Measurements from ENCODE around the gene C1orf115.
"Not testable (repeated sequence)": the region's sequence is repeated elsewhere in the genome, so short reads cannot be mapped to it uniquely, and the experiment has no call there.

C1orf115 gene

DNA sequence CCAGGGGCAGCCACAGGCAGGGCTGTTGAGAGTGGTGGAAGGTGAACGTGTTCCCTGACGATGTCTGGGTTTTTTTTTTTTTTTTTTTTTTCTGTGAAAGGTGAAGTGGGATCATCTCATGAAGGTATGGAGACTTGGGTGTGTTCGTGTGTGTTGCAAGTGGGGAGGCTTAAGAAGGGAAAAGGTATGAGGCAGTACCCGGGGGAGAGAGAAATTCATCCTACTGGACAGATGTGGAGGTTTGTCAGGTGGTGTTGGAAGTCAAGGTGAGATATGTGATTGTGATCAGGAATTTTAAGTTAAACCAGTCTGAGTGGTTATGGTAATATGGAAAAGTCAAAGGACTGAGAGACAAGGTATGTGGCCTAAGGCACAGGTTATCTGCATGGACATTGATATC is 5.3 kb downstream of the C1orf115 start:
- DNase-seq: no peak

DNA sequence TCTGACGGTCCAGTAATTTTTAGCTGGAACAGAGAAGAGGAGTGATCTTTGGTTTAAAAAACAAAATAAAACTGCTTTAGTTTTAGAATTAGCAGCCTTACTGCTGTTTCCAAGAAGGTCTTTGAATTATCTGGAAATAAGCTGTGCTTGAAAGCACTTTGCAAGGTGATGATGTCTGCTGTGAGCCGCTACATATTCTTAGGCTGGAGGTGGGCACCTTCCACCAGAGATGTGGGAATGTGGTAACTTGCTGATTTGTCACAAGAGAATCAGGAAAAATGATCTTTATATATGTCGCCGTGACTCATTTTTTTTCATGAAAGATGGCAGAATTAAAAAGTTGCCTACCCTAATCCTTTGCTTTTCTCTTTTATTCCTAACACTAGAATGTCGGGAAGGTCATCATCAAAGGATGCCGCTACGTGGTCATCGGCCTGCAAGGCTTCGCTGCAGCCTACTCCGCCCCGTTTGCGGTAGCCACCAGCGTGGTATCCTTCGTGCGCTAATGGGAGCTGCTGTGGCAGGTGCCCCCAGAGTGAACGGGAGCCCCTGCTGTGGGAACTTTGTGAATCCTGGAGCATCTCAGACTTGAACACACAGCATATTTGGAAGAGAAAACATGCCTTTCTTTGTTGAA is 6.2 kb downstream of the C1orf115 start:
- DNase-seq: no peak

GRCh38 chr1:220696863-220697231 is 6.7 kb downstream of the C1orf115 start:
- no peak for DNase-seq

GRCh38 chr1:220697326-220697725 is 7.2 kb downstream of the C1orf115 start:
- no peak for DNase-seq

DNA sequence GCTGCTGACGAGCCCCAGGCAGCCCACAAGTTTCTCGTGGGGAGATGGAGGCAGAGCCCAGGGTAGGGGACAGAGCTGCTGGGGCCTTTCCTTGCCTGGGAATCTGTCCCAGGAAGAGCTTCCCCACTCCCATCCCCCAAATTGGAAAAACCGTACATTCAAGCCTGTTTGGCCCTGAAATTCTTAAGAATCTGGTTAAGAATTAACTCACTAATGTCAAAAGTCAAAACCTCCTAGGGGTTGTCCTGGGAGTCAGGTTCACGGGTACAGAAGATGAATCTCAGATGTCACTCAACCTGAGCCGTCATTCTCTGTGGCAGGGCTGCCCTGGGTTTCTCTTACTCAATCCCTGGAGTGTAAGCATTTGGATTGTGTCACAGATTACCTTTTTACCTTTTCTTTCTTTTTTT is 8.4 kb downstream of the C1orf115 start:
- DNase-seq: no peak

- no peak for DNase-seq
Observed at GRCh38 chr1:220699044-220699443, 8.9 kb downstream of the C1orf115 start.

DNA sequence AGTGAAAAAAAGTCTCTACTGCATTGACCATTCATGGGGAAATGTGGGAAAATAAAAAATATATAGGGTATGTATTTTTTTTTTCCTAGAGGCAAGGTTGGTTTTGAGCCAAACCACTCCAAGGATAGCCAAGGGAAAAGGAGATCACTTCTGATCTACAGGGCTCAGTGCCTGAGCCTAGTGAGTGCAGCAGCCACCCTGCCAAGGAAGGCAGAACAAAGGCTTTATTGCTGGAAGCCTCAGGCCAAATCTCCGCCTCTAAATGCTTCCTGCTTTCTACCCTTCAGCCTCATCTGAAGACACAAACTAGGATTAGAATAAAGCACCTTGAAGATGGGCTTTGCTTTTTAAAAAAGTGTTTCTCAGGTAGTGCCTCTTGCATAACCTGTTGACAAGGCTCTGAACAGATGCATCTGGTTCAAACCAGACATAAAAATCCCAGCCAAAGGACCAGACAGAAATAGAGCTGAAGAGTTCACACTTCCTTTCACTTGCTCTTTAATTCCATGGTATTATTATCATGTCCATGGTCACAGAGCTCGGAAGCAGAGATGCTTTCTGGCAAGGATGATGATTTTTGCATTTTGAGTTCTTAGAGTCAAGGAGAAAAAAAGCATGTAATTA is 10.5 kb downstream of the C1orf115 start:
- DNase-seq: no peak

- no peak for DNase-seq
Observed at GRCh38 chr1:220701974-220702373, 11.8 kb downstream of the C1orf115 start.

GRCh38 chr1:220702733-220703270 is 12.6 kb downstream of the C1orf115 start:
- DNase-seq: no peak

DNA sequence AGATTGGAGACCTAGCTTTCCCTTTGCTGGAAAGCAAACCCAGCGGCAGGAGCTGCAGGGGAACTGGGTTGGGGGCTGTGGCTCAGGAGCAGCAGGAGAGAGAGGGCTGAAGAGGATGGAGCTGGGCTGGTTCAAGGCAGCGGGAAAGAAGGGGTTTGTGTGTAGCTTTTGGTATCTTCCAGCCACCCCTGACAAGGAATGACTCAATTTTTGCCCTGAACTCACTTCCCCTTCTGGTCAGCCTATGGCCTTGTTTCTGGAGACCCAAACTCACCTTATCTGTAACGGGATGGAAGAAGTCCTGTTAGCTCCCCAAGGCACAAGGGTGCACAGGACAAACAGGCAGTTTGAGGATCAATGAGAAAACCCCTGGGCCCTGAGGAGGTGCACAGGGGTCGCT is 13.1 kb downstream of the C1orf115 start:
- no peak for DNase-seq

- DNase-seq: no peak
Observed at GRCh38 chr1:220705782-220706181, 15.6 kb downstream of the C1orf115 start.

DNA sequence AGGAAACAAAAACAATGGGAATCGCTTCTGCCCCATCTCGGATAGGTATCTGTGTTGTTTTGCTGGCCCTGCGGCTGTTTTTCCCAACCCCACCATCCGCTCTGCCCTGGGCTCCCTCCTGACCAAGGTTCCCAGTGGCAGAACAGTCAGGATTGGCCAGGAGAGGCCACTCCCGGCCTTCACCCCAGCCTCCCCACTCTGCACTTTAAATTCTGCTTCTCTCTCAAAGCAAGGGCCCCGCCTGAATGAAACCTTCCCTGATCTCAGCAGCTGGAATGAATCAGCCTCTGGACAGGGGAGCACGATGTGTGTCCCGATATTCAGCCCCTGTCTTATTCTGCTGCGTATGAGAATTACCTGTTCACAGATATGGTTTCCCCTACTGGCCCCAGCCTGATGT is 16.3 kb downstream of the C1orf115 start:
- DNase-seq: no peak

DNA sequence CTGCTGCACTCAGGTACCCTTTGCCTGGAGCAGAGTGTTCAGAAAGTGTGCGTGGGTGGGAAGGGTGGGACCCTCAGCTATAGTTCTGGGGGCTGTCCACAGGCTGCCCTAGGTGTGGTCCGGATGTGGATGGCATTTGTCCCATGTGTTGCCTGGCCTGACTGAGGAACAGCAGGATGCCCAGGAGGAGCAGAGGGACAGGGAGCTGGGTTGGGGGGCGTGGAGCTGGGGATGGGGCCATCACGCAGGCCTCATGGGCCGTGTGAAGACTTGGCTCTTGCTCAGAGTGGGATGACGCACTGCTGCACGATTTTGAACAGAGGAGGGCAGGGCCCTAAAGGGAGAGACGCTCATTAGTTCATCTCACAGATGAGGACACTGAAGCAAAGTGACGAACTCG is 17.0 kb downstream of the C1orf115 start:
- no peak for DNase-seq

- no peak for DNase-seq
Observed at GRCh38 chr1:220708244-220708643, 18.1 kb downstream of the C1orf115 start.

- no peak for DNase-seq
Observed at GRCh38 chr1:220708936-220709801, 19.0 kb downstream of the C1orf115 start.

- DNase-seq: no peak
Observed at GRCh38 chr1:220710333-220710732, 20.2 kb downstream of the C1orf115 start.

DNA sequence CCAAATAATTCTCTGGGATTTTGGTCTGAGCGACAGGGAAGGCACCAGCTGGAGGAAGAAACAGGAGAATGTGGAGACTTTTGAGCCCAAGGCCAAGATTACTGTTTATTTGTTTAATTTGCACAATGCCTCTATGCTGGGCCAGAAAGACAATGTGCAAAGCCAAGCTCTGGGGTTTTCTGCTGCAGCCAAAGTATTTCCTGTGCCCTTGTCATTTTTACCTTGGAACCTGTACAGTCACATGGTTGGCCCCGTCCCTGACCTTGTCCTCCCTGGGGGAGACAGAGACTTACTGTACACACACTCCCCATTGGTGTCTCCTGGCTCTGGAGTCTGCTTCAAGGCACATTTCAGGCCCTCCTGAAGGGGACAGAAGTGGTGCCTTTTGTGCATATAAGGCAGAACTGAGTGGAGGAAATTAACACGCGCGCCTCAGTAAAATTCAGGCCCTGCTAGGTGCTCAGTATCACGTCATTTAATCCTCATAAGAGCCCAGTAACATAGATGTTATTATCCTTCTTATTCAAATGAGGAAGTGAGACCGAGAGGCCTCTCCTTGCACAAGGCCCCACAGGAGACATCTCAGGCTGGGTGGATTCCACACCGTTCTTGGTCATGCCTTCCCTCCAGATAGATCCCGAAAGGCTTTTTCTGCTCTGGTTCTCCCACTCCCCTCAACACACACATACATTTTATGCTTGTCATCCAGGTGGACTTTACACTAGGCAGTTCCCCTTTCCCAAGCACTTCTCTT is 21.1 kb downstream of the C1orf115 start:
- no peak for DNase-seq

- DNase-seq: not testable (repeated sequence)
Observed at GRCh38 chr1:220715986-220716385, 25.8 kb downstream of the C1orf115 start.

DNA sequence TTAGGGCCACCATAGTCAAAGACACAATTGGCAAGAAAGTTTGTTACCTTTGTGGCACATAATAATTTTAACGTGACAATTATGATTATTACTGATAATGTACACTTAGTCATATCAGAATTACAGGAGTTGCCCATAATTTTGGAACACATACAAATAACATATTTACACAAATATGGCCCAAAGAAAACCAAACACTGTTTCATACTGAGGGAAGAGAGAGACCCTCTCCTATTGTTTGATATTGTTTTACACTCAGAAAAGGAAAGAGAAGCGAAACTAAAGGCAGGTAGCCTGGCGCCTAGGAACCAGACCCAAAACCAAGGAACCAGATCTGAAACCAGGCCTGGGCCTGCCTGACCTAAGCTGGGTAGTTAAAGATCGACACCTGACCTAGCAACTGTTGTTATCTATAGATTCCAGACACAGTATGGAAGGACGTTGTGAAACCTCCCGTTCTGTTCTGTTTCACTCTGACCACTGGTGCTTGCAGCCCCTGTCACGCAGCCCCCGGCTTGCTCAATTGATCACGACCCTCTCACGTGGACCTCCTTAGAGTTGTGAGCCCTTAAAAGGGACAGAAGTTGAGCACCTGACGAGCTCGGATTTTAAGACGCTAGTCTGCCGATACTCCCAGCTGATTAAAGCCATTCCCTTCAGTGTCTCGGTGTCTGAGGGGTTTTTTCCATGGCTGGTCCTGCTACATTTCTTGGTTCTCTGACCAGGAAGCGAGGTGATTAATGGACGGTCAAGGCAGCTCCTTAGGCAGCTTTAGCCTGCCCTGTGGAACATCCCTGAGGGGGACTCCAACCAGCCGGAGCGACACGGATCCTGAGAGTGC is 27.9 kb downstream of the C1orf115 start:
- DNase-seq: no peak

DNA sequence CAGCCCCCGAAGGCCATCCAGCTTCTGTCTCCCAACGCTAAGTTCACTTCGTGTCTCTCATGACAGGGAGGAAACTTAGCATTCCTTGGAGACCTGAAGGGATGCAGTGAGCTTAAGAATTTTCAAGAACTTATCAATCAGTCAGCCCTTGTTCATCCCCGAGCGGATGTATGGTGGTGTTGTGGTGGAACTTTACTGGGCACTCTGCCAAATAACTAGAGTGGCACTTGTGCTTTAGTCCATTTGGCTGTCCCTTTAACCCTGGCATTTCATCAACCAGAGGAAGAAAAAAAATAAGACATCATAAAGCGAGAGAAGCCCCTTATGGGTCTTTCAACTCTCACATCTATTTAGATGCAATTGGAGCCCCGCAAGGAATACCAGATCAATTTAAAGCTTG is 31.1 kb downstream of the C1orf115 start:
- not testable (repeated sequence) for DNase-seq

DNA sequence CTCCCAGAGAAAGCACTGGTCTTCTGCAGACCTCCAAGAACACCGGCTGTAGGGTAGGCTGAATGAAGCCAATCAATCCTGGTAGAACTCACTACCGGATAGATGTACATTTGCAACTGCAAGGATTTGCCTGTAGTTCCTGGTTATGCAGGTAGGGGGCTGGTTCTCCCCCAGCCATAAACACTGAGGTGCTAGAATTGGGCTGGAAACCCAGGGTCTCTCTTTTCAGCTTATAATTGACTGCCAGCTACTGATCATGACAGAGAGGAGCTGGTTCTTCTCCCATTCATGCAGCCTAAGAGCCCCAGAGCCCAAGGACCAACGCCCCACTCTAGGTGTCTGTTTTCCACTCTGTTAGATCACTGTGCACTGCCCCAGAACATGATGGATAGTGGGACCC is 36.5 kb downstream of the C1orf115 start:
- no peak for DNase-seq

GRCh38 chr1:220727519-220727918 is 37.4 kb downstream of the C1orf115 start:
- DNase-seq: no peak

Measured in NCI-H1436 treated with DMSO at 0.1 percent for 48 hours (cell line).